NT2/D1 (cell line): ENCODE data around the gene TBC1D22A.

Experiments
- DNase-seq: peaks from one replicate; pipeline ENCODE4 v3.0.0-alpha.2; 2011; ENCODE audit warnings: low read depth, low spot score
- H3K27me3 ChIP-seq: 2 replicates; pipeline ENCODE4 v1.6.0; 2011; ENCODE audit warnings: mild to moderate bottlenecking; ENCODE audit not compliant: insufficient read length, insufficient read depth
- H3K36me3 ChIP-seq: 2 replicates; pipeline ENCODE4 v1.6.1; 2011; ENCODE audit warnings: mild to moderate bottlenecking, low read length, mixed read lengths; ENCODE audit not compliant: insufficient read depth, insufficient read length
- H3K4me1 ChIP-seq: 2 replicates; pipeline ENCODE4 v1.5.1; 2011; ENCODE audit not compliant: insufficient read depth, insufficient read length
- H3K4me3 ChIP-seq: 2 replicates; pipeline ENCODE4 v1.5.1; 2011; ENCODE audit warnings: low read depth; ENCODE audit not compliant: insufficient read length
- H3K9ac ChIP-seq: 2 replicates; pipeline ENCODE4 v1.6.0; 2011; ENCODE audit warnings: low read depth; ENCODE audit not compliant: insufficient read length
- H3K9me3 ChIP-seq: 2 replicates; pipeline ENCODE4 v1.5.1; 2011; ENCODE audit warnings: mild to moderate bottlenecking, low read length; ENCODE audit not compliant: insufficient read depth
- SUZ12 ChIP-seq: IDR thresholded peaks from 2 replicates; pipeline ENCODE4 v1.6.1; 2011; ENCODE audit not compliant: insufficient read length, insufficient read depth; ENCODE audit errors: extremely low read depth
- YY1 ChIP-seq: IDR thresholded peaks from 2 replicates; pipeline ENCODE4 v1.6.1; 2011; ENCODE audit not compliant: insufficient read length, insufficient read depth
- ZNF274 ChIP-seq: IDR thresholded peaks from 2 replicates; pipeline ENCODE4 v1.6.1; 2011; ENCODE audit warnings: mild to moderate bottlenecking, low read depth, low read length

TBC1D22A gene

GRCh38 chr22:47012589-47013370 lies 250.3 kb downstream of the TBC1D22A start:
- no peak for DNase-seq
- H3K9me3 ChIP-seq, result no peaks in the 10 kb centered on the region
- H3K4me1 ChIP-seq, result no peaks in the 10 kb centered on the region
- no peaks in the 10 kb centered on the region for H3K27me3 ChIP-seq
- no peak overlapping the region for H3K9ac ChIP-seq
- TF ChIP-seq ZNF274 (no peak), SUZ12 (no peak), YY1 (no peak)
- no peak overlapping the region for H3K4me3 ChIP-seq
- peaks cover 9% of the 10 kb centered on the region for H3K36me3 ChIP-seq

GRCh38 chr22:47013861-47014635 lies 251.6 kb downstream of the TBC1D22A start:
- no peak overlapping the region for H3K9ac ChIP-seq

GRCh38 chr22:47014636-47015345 lies 252.3 kb downstream of the TBC1D22A start:
- peaks cover under 1% of the 10 kb centered on the region for H3K36me3 ChIP-seq
- H3K4me1 ChIP-seq, result no peaks in the 10 kb centered on the region
- DNase-seq, result no peak

More at GRCh38 chr22:47013861-47014635, 251.6 kb downstream of the TBC1D22A start:
- peaks cover 7% of the 10 kb centered on the region for H3K36me3 ChIP-seq
- DNase-seq, result no peak
- no peaks in the 10 kb centered on the region for H3K27me3 ChIP-seq
- no peak for TF ChIP-seq SUZ12
- no peak for TF ChIP-seq YY1
- TF ChIP-seq ZNF274, result no peak
- H3K4me3 ChIP-seq, result no peak overlapping the region
- no peaks in the 10 kb centered on the region for H3K9me3 ChIP-seq
- H3K4me1 ChIP-seq, result no peaks in the 10 kb centered on the region

GRCh38 chr22:47015589-47016178 lies 253.2 kb downstream of the TBC1D22A start:
- no peak overlapping the region for H3K9ac ChIP-seq
- TF ChIP-seq YY1 (no peak), ZNF274 (no peak), SUZ12 (no peak)
- no peak overlapping the region for H3K4me3 ChIP-seq
- H3K36me3 ChIP-seq, result no peaks in the 10 kb centered on the region
- H3K27me3 ChIP-seq, result no peaks in the 10 kb centered on the region
- no peak for DNase-seq
- peaks cover 11% of the 10 kb centered on the region for H3K9me3 ChIP-seq
- no peaks in the 10 kb centered on the region for H3K4me1 ChIP-seq

More at GRCh38 chr22:47014636-47015345, 252.3 kb downstream of the TBC1D22A start:
- TF ChIP-seq ZNF274, result no peak
- no peak for TF ChIP-seq YY1
- TF ChIP-seq SUZ12, result no peak
- Histone ChIP-seq H3K9ac (no peak overlapping the region), H3K27me3 (no peaks in the 10 kb centered on the region), H3K4me3 (no peak overlapping the region), H3K9me3 (peaks cover 2% of the 10 kb centered on the region; the same call in 1 of the 2 replicates)

GRCh38 chr22:47016631-47017030 lies 254.2 kb downstream of the TBC1D22A start:
- DNase-seq, result no peak
- TF ChIP-seq ZNF274, result no peak
- TF ChIP-seq SUZ12, result no peak
- TF ChIP-seq YY1, result no peak
- Histone ChIP-seq H3K4me3 (no peak overlapping the region), H3K4me1 (no peaks in the 10 kb centered on the region), H3K9me3 (peaks cover 21% of the 10 kb centered on the region), H3K27me3 (no peaks in the 10 kb centered on the region), H3K9ac (no peak overlapping the region), H3K36me3 (no peaks in the 10 kb centered on the region)

- H3K36me3 ChIP-seq, result no peaks in the 10 kb centered on the region
Observed at GRCh38 chr22:47017245-47017644, 254.8 kb downstream of the TBC1D22A start.

More at GRCh38 chr22:47017245-47017644, 254.8 kb downstream of the TBC1D22A start:
- Histone ChIP-seq H3K9ac (no peak overlapping the region), H3K4me3 (no peak overlapping the region), H3K27me3 (no peaks in the 10 kb centered on the region), H3K9me3 (peaks cover 27% of the 10 kb centered on the region), H3K4me1 (no peaks in the 10 kb centered on the region)
- no peak for DNase-seq
- TF ChIP-seq YY1 (no peak), ZNF274 (no peak), SUZ12 (no peak)
